ENCODE data around the gene PGA5.

The PGA5 gene

GRCh38 chr11:61294717-61295595 lies 54.0 kb downstream of the PGA5 start, which contains the start of gene VWCE:
Gene VWCE (minus strand): TSS chr11:61295316. CDS start chr11:61295037, 279 bp downstream.
- Histone ChIP-seq H3K27me3 (ENCODE audit: control insufficient read depth, insufficient read depth, low read length) (peaks cover 2% of the 10 kb centered on the region; the same call in 1 of the 2 replicates), H3K4me3 (ENCODE audit: low read length) (peak within 1 kb of the TSS; percentile 41; the same call in 1 of the 2 replicates), H3K36me3 (ENCODE audit: control insufficient read depth, insufficient read depth, low read length) (peaks cover 2% of the 10 kb centered on the region), H3K27ac (ENCODE audit: low read length) (no peak within 1 kb of the TSS), H3K9me3 (ENCODE audit: control insufficient read depth, insufficient read depth, low read length) (no peaks in the 10 kb centered on the region), H3K4me1 (ENCODE audit: control insufficient read depth, insufficient read depth, low read length) (peaks cover 5% of the 10 kb centered on the region)
- no peak for DNase-seq (ENCODE audit: low read depth, low spot score)
- WGBS (ENCODE audit: insufficient coverage, insufficient read length): no CpG with 5 or more reads among the region's 97 CpGs

- DNase-seq (ENCODE audit: low read depth, low spot score): no peak
- WGBS (ENCODE audit: insufficient coverage, insufficient read length): no CpG with 5 or more reads among the region's 12 CpGs
- Histone ChIP-seq H3K9me3 (ENCODE audit: control insufficient read depth, insufficient read depth, low read length) (no peaks in the 10 kb centered on the region), H3K4me1 (ENCODE audit: control insufficient read depth, insufficient read depth, low read length) (peaks cover 5% of the 10 kb centered on the region), H3K36me3 (ENCODE audit: control insufficient read depth, insufficient read depth, low read length) (peaks cover 7% of the 10 kb centered on the region), H3K27ac (ENCODE audit: low read length) (no peak overlapping the region), H3K4me3 (ENCODE audit: low read length) (peak overlapping the region; percentile 41; the same call in 1 of the 2 replicates), H3K27me3 (ENCODE audit: control insufficient read depth, insufficient read depth, low read length) (peaks cover 2% of the 10 kb centered on the region; the same call in 1 of the 2 replicates)
These were observed 54.6 kb downstream of the PGA5 start for GRCh38 chr11:61295596-61295926.

GRCh38 chr11:61297341-61297740 lies 56.4 kb downstream of the PGA5 start:
- Histone ChIP-seq H3K9me3 (ENCODE audit: control insufficient read depth, insufficient read depth, low read length) (no peaks in the 10 kb centered on the region), H3K27me3 (ENCODE audit: control insufficient read depth, insufficient read depth, low read length) (peaks cover 2% of the 10 kb centered on the region; the same call in 1 of the 2 replicates), H3K4me3 (ENCODE audit: low read length) (no peak overlapping the region), H3K36me3 (ENCODE audit: control insufficient read depth, insufficient read depth, low read length) (peaks cover 18% of the 10 kb centered on the region), H3K4me1 (ENCODE audit: control insufficient read depth, insufficient read depth, low read length) (peaks cover 5% of the 10 kb centered on the region), H3K27ac (ENCODE audit: low read length) (no peak overlapping the region)
- no CpG with 5 or more reads among the region's 1 CpG for WGBS (ENCODE audit: insufficient coverage, insufficient read length)
- DNase-seq (ENCODE audit: low read depth, low spot score): no peak

- H3K27me3 ChIP-seq (ENCODE audit: control insufficient read depth, insufficient read depth, low read length): peaks cover 2% of the 10 kb centered on the region; the same call in 1 of the 2 replicates
- DNase-seq (ENCODE audit: low read depth, low spot score): no peak
- H3K27ac ChIP-seq (ENCODE audit: low read length): no peak overlapping the region
- H3K9me3 ChIP-seq (ENCODE audit: control insufficient read depth, insufficient read depth, low read length): no peaks in the 10 kb centered on the region
- H3K36me3 ChIP-seq (ENCODE audit: control insufficient read depth, insufficient read depth, low read length): peaks cover 22% of the 10 kb centered on the region
- WGBS (ENCODE audit: insufficient coverage, insufficient read length): no CpG with 5 or more reads among the region's 5 CpGs
- no peak overlapping the region for H3K4me3 ChIP-seq (ENCODE audit: low read length)
- H3K4me1 ChIP-seq (ENCODE audit: control insufficient read depth, insufficient read depth, low read length): peaks cover 5% of the 10 kb centered on the region
These were observed 56.8 kb downstream of the PGA5 start for GRCh38 chr11:61297746-61298145.

- WGBS (ENCODE audit: insufficient coverage, insufficient read length): no CpG with 5 or more reads among the region's 4 CpGs
- no peaks in the 10 kb centered on the region for H3K27me3 ChIP-seq (ENCODE audit: control insufficient read depth, insufficient read depth, low read length)
- no peak overlapping the region for H3K4me3 ChIP-seq (ENCODE audit: low read length)
- peaks cover 2% of the 10 kb centered on the region; the same call in 1 of the 2 replicates for H3K4me1 ChIP-seq (ENCODE audit: control insufficient read depth, insufficient read depth, low read length)
- H3K9me3 ChIP-seq (ENCODE audit: control insufficient read depth, insufficient read depth, low read length): no peaks in the 10 kb centered on the region
- no peak overlapping the region for H3K27ac ChIP-seq (ENCODE audit: low read length)
- no peak for DNase-seq (ENCODE audit: low read depth, low spot score)
- peaks cover 25% of the 10 kb centered on the region for H3K36me3 ChIP-seq (ENCODE audit: control insufficient read depth, insufficient read depth, low read length)
These were observed 57.8 kb downstream of the PGA5 start for GRCh38 chr11:61298663-61299244.
